Muscle of leg (tissue), 11 donors: Measurements from ENCODE around the gene ABCA1. TPM values are rescaled to one million over a fixed set of nuclear protein-coding genes. Genes with fewer than 3 reads are reported as not detected.

Experiments
- DNase-seq: peaks from one replicate; pipeline ENCODE4 v3.0.0; 2013
- H3K27ac ChIP-seq: one replicate; pipeline ENCODE4 v1.5.1; 2013; ENCODE audit warnings: mild to moderate bottlenecking, low read length, control low read depth
- H3K27me3 ChIP-seq: one replicate; pipeline ENCODE4 v1.6.1; 2013; ENCODE audit warnings: low read length; ENCODE audit not compliant: control insufficient read depth, insufficient read depth
- H3K36me3 ChIP-seq: one replicate; pipeline ENCODE4 v1.6.1; 2013; ENCODE audit warnings: low read length; ENCODE audit not compliant: control insufficient read depth, insufficient read depth
- H3K4me1 ChIP-seq: one replicate; pipeline ENCODE4 v1.6.1; 2013; ENCODE audit warnings: low read length; ENCODE audit not compliant: control insufficient read depth, insufficient read depth
- H3K4me3 ChIP-seq: one replicate; pipeline ENCODE4 v1.5.1; 2013; ENCODE audit warnings: low read length, control low read depth
- H3K9me3 ChIP-seq: replicated peaks from 2 replicates; pipeline ENCODE4 v1.6.1; 2013; ENCODE audit warnings: low read depth, low read length; ENCODE audit not compliant: control insufficient read depth
- WGBS: methylation state at CpG from one replicate; pipeline ENCODE4 v1.1.5; 2013; ENCODE audit warnings: missing lambda C conversion rate; ENCODE audit not compliant: insufficient coverage; 5-methylcytosine and 5-hydroxymethylcytosine counted together
- polyA plus RNA-seq, 8 donors: library from polyadenylated mRNA; unstranded; fragments of 120-200 nt; gene quantifications; one replicate each; pipeline versions ENCODE4 v1.2.1 to v1.2.3, GENCODE V29; 2013; ENCODE audit warnings: inconsistent platforms in 1 of 8, low replicate concordance in 1 of 8; ENCODE audit not compliant: insufficient read length in 8 of 8, insufficient read depth in 1 of 8
- total RNA-seq: library from RNA; stranded (reverse); fragments of 120-200 nt; gene quantifications from one replicate; pipeline ENCODE4 v1.2.4, GENCODE V29; 2013

The ABCA1 gene
- total and polyA plus RNA-seq, 9 donors = 3.4 to 12.1 (median 5.2) TPM

DNA sequence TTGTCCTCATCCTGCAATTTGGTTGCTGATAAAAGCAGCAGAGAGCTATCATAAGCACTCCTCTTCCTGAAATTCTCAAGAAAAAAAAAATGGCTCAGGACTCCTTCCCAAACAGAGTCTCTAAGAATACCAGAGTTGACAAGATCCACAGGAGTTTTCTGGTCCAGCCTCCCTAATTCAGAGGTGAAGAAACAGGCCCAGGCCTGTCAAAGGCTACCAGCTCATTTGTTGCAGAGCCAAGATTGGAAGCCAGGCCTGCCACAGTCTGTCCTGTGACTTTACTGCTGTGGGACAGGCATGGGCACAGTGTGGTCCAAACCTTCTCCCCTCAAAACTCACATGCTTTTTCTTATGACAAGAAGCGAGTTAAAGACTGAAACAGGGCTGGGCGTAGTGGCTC is 122.5 kb downstream of the ABCA1 start:
- no peak overlapping the region for H3K27ac ChIP-seq
- no peaks in the 10 kb centered on the region for H3K9me3 ChIP-seq
- H3K4me3 ChIP-seq = no peak overlapping the region
- no peaks in the 10 kb centered on the region for H3K27me3 ChIP-seq
- 93% methylated on average over 2 of the region's 2 CpGs for WGBS
- no peak for DNase-seq
- H3K36me3 ChIP-seq = peaks cover 18% of the 10 kb centered on the region
- no peaks in the 10 kb centered on the region for H3K4me1 ChIP-seq

DNA sequence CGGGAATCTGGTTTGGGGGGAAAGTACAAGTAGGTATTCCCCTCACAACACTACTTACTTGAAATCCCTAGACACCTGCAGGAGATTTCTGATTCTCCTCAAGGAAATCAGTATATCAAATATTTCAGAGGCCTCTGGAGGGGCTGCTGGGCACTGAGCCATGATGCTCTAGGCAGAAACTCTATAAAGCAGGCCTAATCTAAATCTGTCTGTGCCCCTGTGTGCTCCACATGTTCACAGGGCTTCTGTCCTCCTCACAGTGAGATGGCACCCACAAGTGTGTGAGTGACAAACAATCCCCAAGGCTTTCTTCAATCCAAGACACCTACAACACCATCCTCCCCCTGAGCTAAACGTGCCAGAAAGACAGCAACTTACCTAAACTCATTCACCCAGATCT is 125.0 kb downstream of the ABCA1 start:
- Histone ChIP-seq H3K36me3 (peaks cover 24% of the 10 kb centered on the region), H3K9me3 (no peaks in the 10 kb centered on the region), H3K4me3 (no peak overlapping the region), H3K4me1 (no peaks in the 10 kb centered on the region), H3K27me3 (no peaks in the 10 kb centered on the region), H3K27ac (no peak overlapping the region)
- DNase-seq = no peak
- 57% methylated on average over 1 of the region's 2 CpGs for WGBS

DNA sequence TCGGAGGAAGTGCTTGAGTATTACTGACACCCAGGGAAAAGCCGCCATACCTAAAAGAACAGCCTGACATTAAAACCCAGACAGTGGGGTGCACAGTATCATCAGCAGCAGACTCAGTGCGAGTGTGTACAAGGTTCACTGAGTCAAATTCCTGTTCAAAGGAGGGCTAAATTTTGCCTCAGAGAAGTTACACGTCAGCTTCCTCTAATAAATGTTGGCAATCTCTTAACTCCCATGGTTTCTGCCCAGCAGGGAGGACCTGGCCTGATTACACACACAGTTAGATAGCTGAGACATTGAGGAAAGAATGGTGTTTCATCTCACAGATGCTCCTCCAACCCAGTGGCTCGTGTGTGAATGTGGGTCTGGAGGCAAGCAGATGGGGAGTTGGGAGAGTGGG is 125.8 kb downstream of the ABCA1 start:
- WGBS = 89% methylated on average over 4 of the region's 5 CpGs
- H3K36me3 ChIP-seq = peaks cover 24% of the 10 kb centered on the region

DNA sequence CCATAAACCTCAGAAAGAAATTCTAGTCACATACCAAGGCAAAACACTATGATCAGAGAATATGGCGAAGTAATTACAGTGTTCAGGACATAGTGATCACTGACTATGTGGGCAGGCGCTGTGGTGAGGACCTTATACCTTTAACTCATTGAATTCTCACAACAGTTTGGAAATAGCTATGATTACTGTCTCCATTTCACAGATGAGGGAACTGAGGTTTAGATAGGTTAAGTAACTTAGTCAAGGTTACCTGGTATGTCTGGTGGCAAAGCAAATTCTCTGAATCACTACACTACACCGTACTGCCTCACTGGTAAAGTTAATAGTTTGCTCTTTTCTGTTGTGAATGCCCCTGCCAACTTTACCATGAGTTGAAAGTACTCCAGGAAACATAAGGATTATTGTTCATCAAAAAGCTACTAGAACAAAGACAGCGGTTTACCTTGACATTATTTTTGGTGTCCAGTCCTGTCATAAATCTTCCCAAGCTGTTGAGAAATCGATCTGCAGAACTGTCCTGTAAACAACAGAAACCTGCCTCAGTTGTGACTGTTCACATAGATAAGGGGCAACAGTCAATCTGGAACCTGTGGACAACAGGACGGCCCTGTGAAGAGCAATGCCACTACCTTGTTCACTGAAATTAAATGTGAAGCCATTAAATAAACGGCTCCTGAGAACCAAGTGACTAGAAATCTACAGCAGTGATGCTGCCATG is 127.7 kb downstream of the ABCA1 start:
- Histone ChIP-seq H3K27me3 (no peaks in the 10 kb centered on the region), H3K36me3 (peaks cover 24% of the 10 kb centered on the region), H3K27ac (no peak overlapping the region), H3K9me3 (no peaks in the 10 kb centered on the region), H3K4me3 (no peak overlapping the region), H3K4me1 (no peaks in the 10 kb centered on the region)
- WGBS = 89% methylated on average over 4 of the region's 7 CpGs
- no peak for DNase-seq

More for the DNA sequence above, 125.8 kb downstream of the ABCA1 start:
- Histone ChIP-seq H3K27me3 (no peaks in the 10 kb centered on the region), H3K9me3 (no peaks in the 10 kb centered on the region), H3K27ac (no peak overlapping the region), H3K4me3 (no peak overlapping the region), H3K4me1 (no peaks in the 10 kb centered on the region)
- DNase-seq = no peak

DNA sequence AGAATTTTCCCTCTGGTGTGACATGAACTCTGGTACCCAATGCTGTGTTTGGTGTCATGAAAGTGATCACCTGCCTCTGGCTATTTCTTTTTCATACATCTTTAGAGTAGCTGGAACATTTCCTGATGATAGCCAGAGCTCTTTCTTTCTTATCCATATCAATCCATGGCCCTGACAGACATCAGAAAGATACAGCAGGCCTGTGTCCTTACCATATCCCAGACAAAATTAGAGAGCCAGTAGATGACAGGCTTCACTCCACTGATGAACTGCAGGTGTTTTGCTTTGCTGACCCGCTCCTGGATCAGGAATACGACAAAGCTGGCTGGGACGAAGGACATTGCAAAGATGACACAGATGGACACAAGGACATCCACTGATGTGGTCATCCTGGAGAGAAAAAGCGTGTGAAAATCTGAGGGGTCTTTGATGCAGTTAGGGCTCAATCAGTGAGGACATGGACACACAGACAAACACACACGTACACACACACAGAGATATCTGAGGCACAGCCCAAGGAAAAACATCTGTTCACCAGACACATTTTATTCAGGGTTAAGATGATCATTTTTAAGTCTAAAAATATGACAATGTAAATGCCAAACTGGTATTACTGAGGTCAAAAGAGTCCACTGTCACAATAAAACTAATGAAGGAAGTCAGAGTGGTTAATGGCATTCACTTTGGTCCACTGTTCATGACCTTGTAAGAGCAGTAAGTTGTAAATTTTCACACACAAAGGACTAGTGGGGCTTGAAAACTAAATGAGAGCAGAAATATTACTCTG is 129.6 kb downstream of the ABCA1 start:
- Histone ChIP-seq H3K27ac (no peak overlapping the region), H3K27me3 (no peaks in the 10 kb centered on the region), H3K4me3 (no peak overlapping the region), H3K9me3 (no peaks in the 10 kb centered on the region), H3K4me1 (no peaks in the 10 kb centered on the region), H3K36me3 (peaks cover 31% of the 10 kb centered on the region)
- 54% methylated on average over 3 of the region's 5 CpGs for WGBS
- no peak for DNase-seq

DNA sequence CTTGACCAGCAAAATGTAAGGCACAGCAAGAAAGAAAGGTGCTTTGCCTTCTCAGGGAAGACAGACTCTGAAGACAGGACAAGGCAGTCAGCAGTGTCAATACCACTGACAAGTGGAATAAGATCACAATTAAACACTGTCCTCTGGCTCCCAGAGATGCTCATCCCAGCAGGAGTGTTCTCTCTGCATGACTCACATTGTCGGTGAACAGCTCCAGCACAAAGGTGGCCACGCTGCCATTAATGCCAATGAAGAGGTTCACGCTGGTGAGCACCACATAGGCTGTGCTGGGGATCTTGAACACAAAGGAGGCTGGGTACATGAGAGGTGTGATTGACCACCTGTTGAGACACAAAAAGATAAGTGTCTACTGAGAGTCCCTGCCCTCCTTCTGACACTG is 132.1 kb downstream of the ABCA1 start:
- Histone ChIP-seq H3K27ac (no peak overlapping the region), H3K9me3 (no peaks in the 10 kb centered on the region), H3K36me3 (peaks cover 29% of the 10 kb centered on the region), H3K4me3 (no peak overlapping the region), H3K4me1 (no peaks in the 10 kb centered on the region), H3K27me3 (no peaks in the 10 kb centered on the region)
- no peak for DNase-seq
- WGBS = 89% methylated on average over 3 of the region's 3 CpGs

DNA sequence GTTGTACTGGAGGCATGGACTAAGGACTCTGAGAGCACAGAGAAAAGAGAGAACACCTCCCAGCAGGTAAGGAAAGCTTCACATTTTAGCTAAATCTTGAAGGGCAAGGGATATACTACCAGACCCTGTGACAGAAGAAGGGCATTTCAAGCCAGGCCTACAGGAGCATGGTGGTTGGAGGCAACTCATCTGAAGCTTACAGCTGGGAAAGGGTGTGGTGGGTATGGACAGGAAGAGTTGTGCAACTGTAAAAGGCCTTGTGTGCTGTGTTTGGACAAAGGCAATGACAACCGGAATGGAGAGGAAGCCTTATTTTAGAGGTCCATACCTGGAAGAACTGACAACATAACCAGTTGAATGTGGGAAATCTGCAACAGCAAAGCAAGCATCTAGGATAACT is 132.9 kb downstream of the ABCA1 start:
- DNase-seq = no peak
- H3K4me1 ChIP-seq = no peaks in the 10 kb centered on the region
- no peak overlapping the region for H3K4me3 ChIP-seq
- no peaks in the 10 kb centered on the region for H3K9me3 ChIP-seq
- no peak overlapping the region for H3K27ac ChIP-seq
- WGBS = 86% methylated on average over 1 of the region's 1 CpG
- peaks cover 26% of the 10 kb centered on the region for H3K36me3 ChIP-seq
- H3K27me3 ChIP-seq = no peaks in the 10 kb centered on the region

DNA sequence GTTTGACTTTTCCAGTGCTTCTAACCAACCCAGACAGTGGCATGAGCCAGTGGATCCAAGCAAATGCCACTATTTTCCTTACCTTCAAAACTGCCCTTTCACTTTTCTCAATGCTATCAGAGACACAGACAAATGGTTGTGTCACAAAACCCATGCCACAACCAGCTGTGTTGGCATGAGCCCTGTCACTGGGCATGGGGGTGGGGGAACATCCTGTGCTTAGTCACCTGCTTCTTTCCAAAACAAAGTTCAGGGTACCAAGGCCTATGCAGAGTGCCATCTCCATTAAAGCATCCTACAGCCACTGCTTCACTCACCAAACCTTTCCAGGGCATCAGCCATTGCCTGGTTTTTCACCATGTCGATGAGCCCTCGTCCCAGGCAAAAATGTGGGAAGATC is 133.9 kb downstream of the ABCA1 start:
- H3K36me3 ChIP-seq = peaks cover 28% of the 10 kb centered on the region
- H3K4me1 ChIP-seq = no peaks in the 10 kb centered on the region
- H3K9me3 ChIP-seq = no peaks in the 10 kb centered on the region
- WGBS = no CpG with 5 or more reads among the region's 2 CpGs
- no peak overlapping the region for H3K27ac ChIP-seq
- H3K4me3 ChIP-seq = no peak overlapping the region
- DNase-seq = no peak
- no peaks in the 10 kb centered on the region for H3K27me3 ChIP-seq

DNA sequence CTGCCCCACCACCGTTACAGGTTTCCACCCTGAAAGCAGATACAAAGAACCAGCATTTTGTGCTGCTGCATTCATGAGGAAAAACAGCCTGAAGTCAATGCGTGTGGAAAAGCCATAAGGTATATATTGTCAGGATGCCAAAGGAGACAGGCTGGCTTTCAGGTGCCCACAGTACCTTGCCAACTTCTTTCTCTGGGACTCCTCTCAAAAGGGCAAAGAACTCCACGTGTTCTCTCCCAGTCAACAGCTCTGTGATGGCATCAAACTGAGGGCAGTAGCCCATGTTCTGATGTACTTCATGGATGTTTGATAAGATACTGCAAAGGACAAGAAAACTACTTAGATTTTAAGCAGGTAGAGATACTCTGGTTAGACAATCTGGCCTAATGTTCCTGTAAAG is 139.7 kb downstream of the ABCA1 start:
- Histone ChIP-seq H3K36me3 (peaks cover 20% of the 10 kb centered on the region), H3K4me3 (no peak overlapping the region), H3K4me1 (no peaks in the 10 kb centered on the region), H3K27me3 (no peaks in the 10 kb centered on the region), H3K9me3 (no peaks in the 10 kb centered on the region), H3K27ac (no peak overlapping the region)
- WGBS = 100% methylated on average over 1 of the region's 3 CpGs
- no peak for DNase-seq

DNA sequence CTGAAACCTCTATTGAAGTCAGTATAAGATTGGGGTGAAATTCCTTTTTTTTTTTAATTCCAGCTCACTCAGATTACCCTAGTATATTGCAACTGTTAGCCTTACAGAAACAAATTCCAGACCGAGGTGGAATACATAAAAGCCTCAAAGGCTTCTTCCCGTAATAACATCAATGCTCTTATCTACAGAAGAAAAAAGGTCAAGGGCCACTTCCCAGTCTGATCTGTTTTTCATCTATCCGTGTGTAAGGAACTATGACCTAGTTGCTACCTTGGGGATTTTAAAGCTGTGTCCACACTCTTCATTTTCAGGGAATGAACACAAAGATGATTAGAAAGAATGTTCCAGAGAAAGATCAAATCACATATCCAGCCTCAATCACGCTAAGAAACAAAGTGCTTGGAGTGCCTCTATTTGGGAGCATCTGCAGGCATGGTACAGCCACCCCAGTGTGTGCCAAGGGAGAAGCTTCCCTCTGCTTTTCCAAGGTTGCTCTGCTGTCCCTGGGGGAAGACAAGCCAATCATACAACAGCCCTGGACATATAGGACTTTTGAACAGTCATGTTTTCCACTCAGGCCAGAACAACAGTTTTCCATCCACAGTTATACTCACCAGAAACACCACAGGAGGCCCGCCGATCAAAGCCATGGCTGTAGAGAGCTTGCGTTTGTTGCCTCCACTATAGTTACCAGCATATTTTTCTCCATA is 140.5 kb downstream of the ABCA1 start:
- Histone ChIP-seq H3K9me3 (no peaks in the 10 kb centered on the region), H3K4me1 (no peaks in the 10 kb centered on the region), H3K36me3 (peaks cover 18% of the 10 kb centered on the region), H3K4me3 (no peak overlapping the region), H3K27ac (no peak overlapping the region), H3K27me3 (no peaks in the 10 kb centered on the region)
- no CpG with 5 or more reads among the region's 7 CpGs for WGBS
- DNase-seq = no peak
